OCI-LY1 (cell line): ENCODE measurements around the gene SLC26A11.
"Not testable (repeated sequence)": the region's sequence is repeated elsewhere in the genome, so short reads cannot be mapped to it uniquely, and the experiment has no call there.

Source experiments
- H2AFZ ChIP-seq: fragments of 200-600 bp; sonication (generic), shearing (Covaris generic); 2 replicates; pipeline ENCODE4 v1.6.0; 2014; ENCODE audit warnings: antibody characterized with exemption, mild to moderate bottlenecking, low read length
- H3F3A ChIP-seq: fragments of 200-600 bp; sonication (generic), shearing (Covaris generic); 2 replicates; pipeline ENCODE4 v1.6.0; 2014; ENCODE audit warnings: mild to moderate bottlenecking, antibody characterized with exemption, low read length, moderate library complexity; ENCODE audit not compliant: insufficient read depth
- H3K27ac ChIP-seq: fragments of 200-600 bp; sonication (generic); 2 replicates; pipeline ENCODE4 v1.5.1; 2014; ENCODE audit warnings: low read length, mixed run types, mild to moderate bottlenecking, low read depth; ENCODE audit not compliant: poor library complexity, severe bottlenecking
- H3K27me3 ChIP-seq: fragments of 200-600 bp; sonication (generic); 2 replicates; pipeline ENCODE4 v1.6.0; 2014; ENCODE audit warnings: antibody characterized with exemption, mild to moderate bottlenecking, low read length, moderate library complexity; ENCODE audit not compliant: insufficient read depth
- H3K36me3 ChIP-seq: fragments of 200-600 bp; sonication (generic); 2 replicates; pipeline ENCODE4 v1.6.1; 2014; ENCODE audit warnings: mild to moderate bottlenecking, antibody characterized with exemption, low read length, moderate library complexity, mixed read lengths; ENCODE audit not compliant: insufficient read depth
- H3K4me1 ChIP-seq: fragments of 200-600 bp; sonication (generic); 2 replicates; pipeline ENCODE4 v1.5.1; 2014; ENCODE audit warnings: mild to moderate bottlenecking, low read length, moderate library complexity; ENCODE audit not compliant: insufficient read depth, severe bottlenecking
- H3K4me2 ChIP-seq: fragments of 200-600 bp; sonication (generic), shearing (Covaris generic); 2 replicates; pipeline ENCODE4 v1.6.1; 2014; ENCODE audit warnings: low read length
- H3K4me3 ChIP-seq: fragments of 200-600 bp; sonication (generic); 2 replicates; pipeline ENCODE4 v1.5.1; 2014; ENCODE audit warnings: low read length, low read depth, mild to moderate bottlenecking, mixed read lengths; ENCODE audit not compliant: poor library complexity, severe bottlenecking
- H3K79me2 ChIP-seq: fragments of 200-600 bp; shearing (Covaris generic); 2 replicates; pipeline ENCODE4 v1.6.1; 2016; ENCODE audit warnings: mixed run types, low read length, mixed read lengths; ENCODE audit not compliant: insufficient read depth
- H3K9ac ChIP-seq: fragments of 200-600 bp; sonication (generic), shearing (Covaris generic); 2 replicates; pipeline ENCODE4 v1.6.1; 2014; ENCODE audit warnings: mild to moderate bottlenecking, low read length, mixed read lengths
- H3K9me2 ChIP-seq: fragments of 200-600 bp; sonication (generic), shearing (Covaris generic); 2 replicates; pipeline ENCODE4 v1.6.1; 2014; ENCODE audit warnings: low read depth, mild to moderate bottlenecking, low read length, mixed read lengths
- H3K9me3 ChIP-seq: fragments of 200-600 bp; shearing (Covaris generic); 2 replicates; pipeline ENCODE4 v1.6.1; 2014; ENCODE audit warnings: low read length, mixed read lengths
- H4K20me1 ChIP-seq: fragments of 200-600 bp; sonication (generic), shearing (Covaris generic); 2 replicates; pipeline ENCODE4 v1.6.0; 2016; ENCODE audit warnings: mild to moderate bottlenecking, low read length; ENCODE audit not compliant: insufficient read depth
- EZH2 ChIP-seq: fragments of 200-600 bp; sonication (generic), shearing (Covaris generic); IDR thresholded peaks from 2 replicates; pipeline ENCODE4 v1.8.0; 2017; ENCODE audit warnings: borderline replicate concordance, mixed run types, mild to moderate bottlenecking, antibody characterized with exemption, low read length, moderate library complexity, mixed read lengths
- TF ChIP-seq, protein P1 (sequence below): fragments of 200-600 bp; sonication (generic), shearing (Covaris generic); IDR thresholded peaks from 2 replicates; pipeline ENCODE4 v1.5.1; 2017; ENCODE audit warnings: mild to moderate bottlenecking, antibody characterized with exemption, low read length, moderate library complexity, mixed read lengths

SLC26A11 gene

DNA sequence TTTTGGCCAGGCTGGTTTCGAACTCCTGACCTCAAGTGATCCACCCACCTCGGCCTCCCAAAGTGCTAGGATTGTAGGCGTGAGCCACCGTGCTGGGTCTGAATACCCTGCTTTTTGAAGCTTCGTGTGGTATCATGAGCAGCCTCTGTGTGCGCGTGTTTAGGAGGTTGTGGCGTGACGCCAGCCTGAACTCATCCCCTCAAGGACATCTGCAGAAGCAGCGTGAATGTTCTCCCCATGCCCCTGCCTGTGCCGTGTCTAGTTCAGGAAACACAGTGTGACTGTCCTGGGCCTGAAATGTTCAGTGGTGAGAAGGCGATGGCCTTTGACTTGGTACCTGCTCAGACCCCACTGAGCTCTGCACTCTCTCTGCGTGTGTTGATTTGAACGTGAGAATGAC, 76.0 kb downstream of the SLC26A11 start:
- Histone ChIP-seq H3K27ac (no peak overlapping the region), H3K36me3 (peaks cover 34% of the 10 kb centered on the region)
- TF ChIP-seq, protein P1, sequence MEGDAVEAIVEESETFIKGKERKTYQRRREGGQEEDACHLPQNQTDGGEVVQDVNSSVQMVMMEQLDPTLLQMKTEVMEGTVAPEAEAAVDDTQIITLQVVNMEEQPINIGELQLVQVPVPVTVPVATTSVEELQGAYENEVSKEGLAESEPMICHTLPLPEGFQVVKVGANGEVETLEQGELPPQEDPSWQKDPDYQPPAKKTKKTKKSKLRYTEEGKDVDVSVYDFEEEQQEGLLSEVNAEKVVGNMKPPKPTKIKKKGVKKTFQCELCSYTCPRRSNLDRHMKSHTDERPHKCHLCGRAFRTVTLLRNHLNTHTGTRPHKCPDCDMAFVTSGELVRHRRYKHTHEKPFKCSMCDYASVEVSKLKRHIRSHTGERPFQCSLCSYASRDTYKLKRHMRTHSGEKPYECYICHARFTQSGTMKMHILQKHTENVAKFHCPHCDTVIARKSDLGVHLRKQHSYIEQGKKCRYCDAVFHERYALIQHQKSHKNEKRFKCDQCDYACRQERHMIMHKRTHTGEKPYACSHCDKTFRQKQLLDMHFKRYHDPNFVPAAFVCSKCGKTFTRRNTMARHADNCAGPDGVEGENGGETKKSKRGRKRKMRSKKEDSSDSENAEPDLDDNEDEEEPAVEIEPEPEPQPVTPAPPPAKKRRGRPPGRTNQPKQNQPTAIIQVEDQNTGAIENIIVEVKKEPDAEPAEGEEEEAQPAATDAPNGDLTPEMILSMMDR: no peak
- no peak for TF ChIP-seq EZH2

DNA sequence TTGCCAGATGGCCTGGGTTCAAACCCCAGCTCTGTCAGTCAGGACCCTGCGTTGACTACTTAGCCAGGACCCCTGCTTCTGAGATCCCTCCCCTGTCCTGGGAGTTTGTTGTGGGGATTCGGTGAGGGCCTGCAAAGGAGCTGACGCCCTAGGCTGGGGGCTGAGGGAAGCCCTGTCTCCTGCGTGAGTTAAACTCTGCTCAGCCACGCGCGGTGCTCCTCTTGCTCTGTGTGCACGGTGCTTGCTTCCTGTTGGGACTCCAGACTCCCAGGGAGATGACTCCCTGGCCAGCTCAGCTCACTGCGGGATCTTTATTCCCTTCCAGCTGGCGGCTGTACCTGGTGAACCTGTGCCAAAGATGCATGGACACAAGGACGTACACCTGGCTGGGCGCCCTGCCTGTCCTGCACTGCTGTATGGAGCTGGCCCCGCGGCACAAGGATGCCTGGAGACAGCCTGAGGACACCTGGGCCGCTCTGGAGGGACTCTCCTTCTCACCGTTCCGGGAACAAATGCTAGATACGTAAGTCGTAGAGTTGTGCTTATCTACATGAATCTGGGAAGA, 77.9 kb downstream of the SLC26A11 start:
- Histone ChIP-seq H3K27ac (no peak overlapping the region), H3K9me2 (no peaks in the 10 kb centered on the region), H3K27me3 (no peaks in the 10 kb centered on the region), H3K4me3 (no peak overlapping the region), H3K36me3 (peaks cover 45% of the 10 kb centered on the region), H3F3A (no peaks in the 10 kb centered on the region), H4K20me1 (no peaks in the 10 kb centered on the region), H3K4me1 (no peaks in the 10 kb centered on the region), H2AFZ (no peak overlapping the region), H3K9ac (no peak overlapping the region), H3K4me2 (no peak overlapping the region), H3K79me2 (no peaks in the 10 kb centered on the region), H3K9me3 (peaks cover 6% of the 10 kb centered on the region; the same call in 1 of the 2 replicates)
- TF ChIP-seq, protein P1: no peak
- TF ChIP-seq EZH2: no peak

More for the DNA sequence above, 76.0 kb downstream of the SLC26A11 start:
- Histone ChIP-seq H3K79me2 (no peaks in the 10 kb centered on the region), H3F3A (no peaks in the 10 kb centered on the region), H3K27me3 (no peaks in the 10 kb centered on the region), H3K9ac (no peak overlapping the region), H2AFZ (no peak overlapping the region), H3K4me3 (no peak overlapping the region), H3K4me2 (no peak overlapping the region), H3K9me2 (no peaks in the 10 kb centered on the region), H3K9me3 (no peaks in the 10 kb centered on the region), H4K20me1 (no peaks in the 10 kb centered on the region), H3K4me1 (no peaks in the 10 kb centered on the region)

DNA sequence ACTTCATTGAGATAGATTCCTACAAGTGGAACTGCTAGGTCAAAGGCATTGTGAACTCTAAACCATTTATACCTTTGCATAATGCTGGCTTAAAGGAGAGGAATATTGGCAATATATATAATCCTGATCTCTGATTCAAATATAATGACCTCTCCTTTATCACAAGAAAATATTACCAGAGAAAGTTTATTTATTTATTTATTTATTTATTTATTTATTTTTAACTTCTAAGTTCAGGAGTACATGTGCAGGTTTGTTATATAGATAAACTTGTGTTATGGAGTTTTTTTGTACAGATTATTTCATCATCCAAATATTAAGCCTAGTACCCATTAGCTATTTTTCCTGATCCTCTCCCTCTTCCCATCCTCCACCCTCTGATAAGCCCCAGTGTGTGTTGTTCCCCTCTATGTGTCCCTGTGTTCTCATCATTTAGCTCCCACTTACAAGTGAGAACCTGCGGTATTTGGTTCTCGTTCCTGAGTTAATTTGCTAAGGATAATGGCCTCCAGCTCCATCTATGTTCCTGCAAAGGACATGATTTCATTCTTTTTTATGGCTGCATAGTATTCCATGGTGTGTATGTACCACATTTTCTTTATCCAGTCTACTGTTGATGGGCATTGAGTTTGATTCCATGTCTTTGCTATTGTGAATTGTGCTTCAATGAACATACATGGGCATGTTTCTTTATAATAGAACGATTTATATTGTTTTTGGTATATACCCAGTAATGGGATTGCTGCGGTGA, 79.3 kb downstream of the SLC26A11 start:
- H3K27me3 ChIP-seq, H3K4me2 ChIP-seq, H3K4me3 ChIP-seq, H4K20me1 ChIP-seq, H3F3A ChIP-seq, H3K9me3 ChIP-seq, H3K79me2 ChIP-seq, H2AFZ ChIP-seq, H3K27ac ChIP-seq, H3K9ac ChIP-seq, H3K9me2 ChIP-seq, H3K4me1 ChIP-seq: not testable (repeated sequence)
- H3K36me3 ChIP-seq: peaks cover 55% of the 10 kb centered on the region

DNA sequence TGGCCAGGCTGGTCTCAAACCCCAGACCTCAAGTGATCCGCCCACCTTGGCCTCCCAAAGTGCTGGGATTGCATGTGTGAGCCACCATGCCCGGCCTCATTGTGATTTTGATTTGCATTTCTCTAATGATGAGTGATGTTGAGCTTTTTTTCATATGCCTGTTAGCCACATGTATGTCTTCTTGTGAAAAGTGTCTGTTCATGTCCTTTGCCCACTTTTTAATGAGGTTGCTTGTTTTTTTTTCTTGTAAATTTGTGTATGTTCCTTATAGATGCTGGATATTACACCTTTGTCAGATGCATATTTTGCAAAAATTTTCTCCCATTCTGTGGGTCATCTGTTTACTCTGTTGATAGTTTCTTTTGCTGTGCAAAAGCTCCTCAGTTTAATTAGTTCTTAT, 80.5 kb downstream of the SLC26A11 start:
- H3K36me3 ChIP-seq: peaks cover 51% of the 10 kb centered on the region
- not testable (repeated sequence) for H3K9me3 ChIP-seq, H3K9ac ChIP-seq, H3K4me2 ChIP-seq, H3K9me2 ChIP-seq, H3K4me1 ChIP-seq, H3K4me3 ChIP-seq, H3F3A ChIP-seq, H2AFZ ChIP-seq, H3K27me3 ChIP-seq, H4K20me1 ChIP-seq, H3K79me2 ChIP-seq, H3K27ac ChIP-seq
